Activated CD8-positive, alpha-beta T cell treated with anti-CD3 and anti-CD28 coated beads for 36 hours (primary cell): ENCODE results near the gene TGFBR2. TPM values are rescaled to one million over a fixed set of nuclear protein-coding genes. Genes with fewer than 3 reads are reported as not detected.

Source experiments
- ATAC-seq: fragments of 200-7000 bp; cut with Tn5 transposase; one replicate; pipeline ENCODE4 v1.10.0; 2021; ENCODE audit warnings: mild to moderate bottlenecking, moderate library complexity
- CTCF ChIA-PET: fragments of 350-600 bp; sonication (Branson Sonifier 250); formaldehyde crosslinking; loops from one replicate; lab custom pipeline; 2021; ENCODE audit warnings: antibody characterized with exemption; lab: Charles Lee
- POLR2A ChIA-PET: fragments of 350-600 bp; sonication (Branson Sonifier 250); formaldehyde crosslinking; loops from one replicate; lab custom pipeline; 2021; ENCODE audit warnings: antibody characterized with exemption; lab: Charles Lee
- DNase-seq: peaks from one replicate; pipeline ENCODE4 v3.0.0-alpha.2; 2020
- H3K27ac Mint-ChIP-seq: one replicate; pipeline ENCODE4 v1.8.0; 2021; ENCODE audit warnings: mild to moderate bottlenecking, mixed read lengths
- H3K27me3 Mint-ChIP-seq: one replicate; pipeline ENCODE4 v1.8.0; 2021; ENCODE audit warnings: mixed read lengths
- H3K36me3 Mint-ChIP-seq: one replicate; pipeline ENCODE4 v1.8.0; 2021; ENCODE audit warnings: low read depth, mixed read lengths
- H3K4me1 Mint-ChIP-seq: one replicate; pipeline ENCODE4 v1.8.0; 2021; ENCODE audit warnings: low read depth, mixed read lengths
- H3K4me3 Mint-ChIP-seq: one replicate; pipeline ENCODE4 v1.8.0; 2021; ENCODE audit warnings: mild to moderate bottlenecking, moderate library complexity, mixed read lengths
- H3K9me3 Mint-ChIP-seq: one replicate; pipeline ENCODE4 v1.8.0; 2021; ENCODE audit warnings: mixed read lengths
- CTCF ChIP-seq: fragments of 200-600 bp; IDR thresholded peaks from one replicate; pipeline ENCODE4 v1.8.0; 2022; ENCODE audit warnings: antibody characterized with exemption, mild to moderate bottlenecking
- intact Hi-C: fragments of 100-400 bp; cut with micrococcal nuclease; formaldehyde crosslinking; loops from one replicate; pipeline ENCODE4 v1.10.0; 2022
- total RNA-seq, 2 experiments: library from RNA; stranded (reverse); gene quantifications; one replicate each; pipeline ENCODE4 v1.2.3, GENCODE V29; 2021

The TGFBR2 gene
- total RNA-seq, 2 experiments from 2014 or later: 49.1 to 50.0 TPM

- Mint-ChIP-seq H3K9me3 (no peaks in the 10 kb centered on the region), H3K36me3 (peaks cover 70% of the 10 kb centered on the region), H3K4me3 (peak overlapping the region; percentile 88), H3K4me1 (peaks cover 51% of the 10 kb centered on the region), H3K27me3 (no peaks in the 10 kb centered on the region), H3K27ac (peak overlapping the region; percentile 96)
- POLR2A ChIA-PET: interaction anchor here (0.6 to 4.8 kb wide), 13 partner anchors 9 to 336 kb away, joined by 3 to 51 read pairs (median 7); no protein-coding TSS in a partner anchor
- intact Hi-C loops: no loop called here
- CTCF ChIA-PET: interaction anchor here (0.8 to 3.2 kb wide), 5 partner anchors 14 to 84 kb away, joined by 3 to 16 read pairs (median 3); no protein-coding TSS in a partner anchor
- no peak for ATAC-seq
- DNase-seq: peak; percentile 36
- TF ChIP-seq CTCF: no peak
Measured at GRCh38 chr3:30610702-30611368, 4.4 kb downstream of the TGFBR2 start.

- peak overlapping the region; percentile 96 for H3K27ac Mint-ChIP-seq
- ATAC-seq: peak; percentile 10
- no peak for TF ChIP-seq CTCF
- CTCF ChIA-PET: interaction anchor here (0.8 to 3.2 kb wide), 6 partner anchors 17 to 292 kb away, joined by 3 to 16 read pairs (median 3); no protein-coding TSS in a partner anchor
- H3K4me1 Mint-ChIP-seq: peaks cover 55% of the 10 kb centered on the region
- H3K4me3 Mint-ChIP-seq: peak overlapping the region; percentile 88
- H3K27me3 Mint-ChIP-seq: no peaks in the 10 kb centered on the region
- intact Hi-C loops: no loop called here
- H3K36me3 Mint-ChIP-seq: peaks cover 79% of the 10 kb centered on the region
- DNase-seq: no peak
- POLR2A ChIA-PET: interaction anchor here (0.6 to 4.8 kb wide), 17 partner anchors 8 to 337 kb away, joined by 3 to 51 read pairs (median 6); no protein-coding TSS in a partner anchor
- no peaks in the 10 kb centered on the region for H3K9me3 Mint-ChIP-seq
Measured at GRCh38 chr3:30611613-30612436, 5.4 kb downstream of the TGFBR2 start.

GRCh38 chr3:30612437-30613132, 6.2 kb downstream of the TGFBR2 start:
- Mint-ChIP-seq H3K4me1 (peaks cover 61% of the 10 kb centered on the region), H3K9me3 (no peaks in the 10 kb centered on the region), H3K27ac (peak overlapping the region; percentile 96), H3K36me3 (peaks cover 83% of the 10 kb centered on the region), H3K27me3 (no peaks in the 10 kb centered on the region), H3K4me3 (peak overlapping the region; percentile 88)
- POLR2A ChIA-PET: interaction anchor here (0.6 to 4.8 kb wide), 17 partner anchors 8 to 290 kb away, joined by 3 to 51 read pairs (median 5); no protein-coding TSS in a partner anchor
- ATAC-seq (peak; percentile 8), DNase-seq (no peak)
- intact Hi-C loops: no loop called here
- CTCF ChIA-PET: interaction anchor here (0.7 to 3.2 kb wide), 6 partner anchors 17 to 293 kb away, joined by 3 to 16 read pairs (median 4); no protein-coding TSS in a partner anchor
- no peak for TF ChIP-seq CTCF

- peaks cover 83% of the 10 kb centered on the region for H3K36me3 Mint-ChIP-seq
- DNase-seq: no peak
- H3K9me3 Mint-ChIP-seq: no peaks in the 10 kb centered on the region
- intact Hi-C loops: no loop called here
- peaks cover 67% of the 10 kb centered on the region for H3K4me1 Mint-ChIP-seq
- H3K27me3 Mint-ChIP-seq: no peaks in the 10 kb centered on the region
- ATAC-seq: peak; percentile 4
- H3K27ac Mint-ChIP-seq: peak overlapping the region; percentile 96
- ChIA-PET POLR2A (interaction anchor here (0.6 to 4.8 kb wide), 16 partner anchors 8 to 291 kb away, joined by 3 to 51 read pairs (median 5); no protein-coding TSS in a partner anchor), CTCF (interaction anchor here (0.7 to 1.8 kb wide), 5 partner anchors 16 to 294 kb away, joined by 3 to 4 read pairs (median 4); no protein-coding TSS in a partner anchor)
- no peak for TF ChIP-seq CTCF
- peak overlapping the region; percentile 88 for H3K4me3 Mint-ChIP-seq
Measured at GRCh38 chr3:30613133-30613825, 6.9 kb downstream of the TGFBR2 start.
